ENCODE data around the gene TEX51.

The TEX51 gene

GRCh38 chr2:126893153-126893552 lies 5.5 kb upstream of the TEX51 start:
- H3K9me3 ChIP-seq (ENCODE audit: control insufficient read depth, insufficient read depth, low read depth, low read length): no peaks in the 10 kb centered on the region
- H3K4me3 ChIP-seq (ENCODE audit: low read depth, low read length): no peak overlapping the region
- no peak for TF ChIP-seq ZNF23 (tag by site-specific recombination; IDR thresholded peaks at IDR 0.05; ENCODE audit: borderline replicate concordance)
- no peak for TF ChIP-seq ZNF391 (tag by site-specific recombination; IDR thresholded peaks at IDR 0.05; ENCODE audit: borderline replicate concordance, low read depth)
- TF ChIP-seq ZNF426 (tag by site-specific recombination; IDR thresholded peaks at IDR 0.05): no peak
- TF ChIP-seq ZSCAN30 (tag by site-specific recombination; IDR thresholded peaks at IDR 0.05): no peak
- no peak for TF ChIP-seq ZNF623 (tag by site-specific recombination; IDR thresholded peaks at IDR 0.05)
- no peak for TF ChIP-seq SALL2 (tag by site-specific recombination; IDR thresholded peaks at IDR 0.05; ENCODE audit: borderline replicate concordance)
- no peak for TF ChIP-seq ZSCAN4 (tag by site-specific recombination; IDR thresholded peaks at IDR 0.05)
- TF ChIP-seq ZNF366 (tag by site-specific recombination; conservative IDR thresholded peaks at IDR 0.05): no peak
- TF ChIP-seq ZNF473 (tag by site-specific recombination; IDR thresholded peaks at IDR 0.05): no peak
- TF ChIP-seq ZNF548 (tag by site-specific recombination; IDR thresholded peaks at IDR 0.05): no peak
- no peak for TF ChIP-seq ZNF26 (tag by site-specific recombination; IDR thresholded peaks at IDR 0.05)
- no peak for TF ChIP-seq ZNF561 (tag by site-specific recombination; IDR thresholded peaks at IDR 0.05; ENCODE audit: borderline replicate concordance)
- no peak for TF ChIP-seq ZNF292 (tag by site-specific recombination; IDR thresholded peaks at IDR 0.05; ENCODE audit: borderline replicate concordance, low read depth)
- TF ChIP-seq ZNF510 (tag by site-specific recombination; IDR thresholded peaks at IDR 0.05; ENCODE audit: insufficient replicate concordance): no peak
- no peaks in the 10 kb centered on the region for H3K4me1 ChIP-seq (ENCODE audit: control insufficient read depth, insufficient read depth, low read length)
- POLR2A ChIA-PET: no interaction called here
- CTCF ChIA-PET: interaction anchor here (0.5 kb wide), 1 partner anchor 72 kb away, joined by 3 read pairs; no protein-coding TSS in a partner anchor
- no peaks in the 10 kb centered on the region for H3K36me3 ChIP-seq (ENCODE audit: control insufficient read depth in 2 of 2, insufficient read depth in 1 of 2, low read length in 2 of 2)
- H3K27ac ChIP-seq (ENCODE audit: extremely low read depth, low read depth, low read length): no peak overlapping the region

GRCh38 chr2:126893606-126894005 lies 5.1 kb upstream of the TEX51 start:
- Histone ChIP-seq H3K27ac (ENCODE audit: extremely low read depth, low read depth, low read length) (no peak overlapping the region), H3K36me3 (ENCODE audit: control insufficient read depth in 2 of 2, insufficient read depth in 1 of 2, low read length in 2 of 2) (no peaks in the 10 kb centered on the region), H3K4me3 (ENCODE audit: low read depth, low read length) (no peak overlapping the region), H3K4me1 (ENCODE audit: control insufficient read depth, insufficient read depth, low read length) (no peaks in the 10 kb centered on the region), H3K9me3 (ENCODE audit: control insufficient read depth, insufficient read depth, low read depth, low read length) (no peaks in the 10 kb centered on the region)
- POLR2A ChIA-PET: no interaction called here
- CTCF ChIA-PET: no interaction called here
- no peak for TF ChIP-seq PRDM2 (tag by site-specific recombination; IDR thresholded peaks at IDR 0.05; ENCODE audit: borderline replicate concordance)
- TF ChIP-seq ZNF335 (tag by site-specific recombination; conservative IDR thresholded peaks at IDR 0.05): no peak
- no peak for TF ChIP-seq ZNF19 (tag by site-specific recombination; IDR thresholded peaks at IDR 0.05; ENCODE audit: low read depth)
- no peak for TF ChIP-seq ZNF555 (tag by site-specific recombination; conservative IDR thresholded peaks at IDR 0.05)
- TF ChIP-seq HOXA7 (CRISPR knock-in tag; IDR thresholded peaks at IDR 0.05; ENCODE audit: borderline replicate concordance): no peak
- no peak for TF ChIP-seq ZNF513 (tag by site-specific recombination; IDR thresholded peaks at IDR 0.05)
- no peak for TF ChIP-seq ZNF274 (IDR thresholded peaks at IDR 0.05; ENCODE audit: low read length)
- TF ChIP-seq ZNF274 (tag by site-specific recombination; IDR thresholded peaks at IDR 0.05; ENCODE audit: borderline replicate concordance): no peak
- no peak for TF ChIP-seq ZNF639 (tag by site-specific recombination; IDR thresholded peaks at IDR 0.05)
- no peak for TF ChIP-seq ZNF248 (tag by site-specific recombination; IDR thresholded peaks at IDR 0.05)
- no peak for TF ChIP-seq REPIN1 (tag by site-specific recombination; IDR thresholded peaks at IDR 0.05; ENCODE audit: low read depth)

All from HEK293 (cell line).